GM08714 (cell line): Measurements from ENCODE around the gene BAIAP2.

Experiments used
- H3K4me3 ChIP-seq: fragments of 200-500 bp; sonication (Bioruptor generic); 2 replicates; pipeline ENCODE4 v1.5.1; 2014; ENCODE audit warnings: mild to moderate bottlenecking, low read length, inconsistent platforms
- ZNF274 ChIP-seq: IDR thresholded peaks from 2 replicates; pipeline ENCODE4 v1.6.1; 2012; ENCODE audit warnings: mild to moderate bottlenecking, low read depth, low read length

Gene BAIAP2

DNA sequence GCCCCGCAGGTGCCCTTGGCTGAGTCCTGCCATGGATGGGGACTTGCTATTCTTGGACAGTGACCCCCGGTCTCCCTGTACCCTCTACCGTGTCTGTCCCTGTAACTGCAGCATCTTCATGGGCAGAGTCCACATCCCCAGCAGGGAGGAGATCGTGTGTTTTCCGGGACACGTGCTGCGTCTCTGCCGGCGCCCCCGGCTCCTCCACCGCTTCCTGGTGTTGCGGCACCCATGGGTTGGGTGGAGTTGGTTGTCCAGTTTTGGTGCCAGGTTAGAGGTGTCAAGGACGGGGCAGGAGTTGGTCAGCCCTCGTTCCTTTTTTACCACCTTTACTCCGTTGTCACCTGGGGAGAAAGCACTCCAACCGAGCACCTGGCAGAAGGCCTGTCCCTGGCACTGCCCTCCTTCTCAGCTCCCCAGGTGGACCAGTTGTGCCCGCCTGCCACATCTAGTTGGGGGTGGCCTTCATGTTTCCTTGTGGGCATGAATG lies 20.0 kb downstream of the BAIAP2 start:
- no peak for TF ChIP-seq ZNF274
- H3K4me3 ChIP-seq, result no peak overlapping the region

DNA sequence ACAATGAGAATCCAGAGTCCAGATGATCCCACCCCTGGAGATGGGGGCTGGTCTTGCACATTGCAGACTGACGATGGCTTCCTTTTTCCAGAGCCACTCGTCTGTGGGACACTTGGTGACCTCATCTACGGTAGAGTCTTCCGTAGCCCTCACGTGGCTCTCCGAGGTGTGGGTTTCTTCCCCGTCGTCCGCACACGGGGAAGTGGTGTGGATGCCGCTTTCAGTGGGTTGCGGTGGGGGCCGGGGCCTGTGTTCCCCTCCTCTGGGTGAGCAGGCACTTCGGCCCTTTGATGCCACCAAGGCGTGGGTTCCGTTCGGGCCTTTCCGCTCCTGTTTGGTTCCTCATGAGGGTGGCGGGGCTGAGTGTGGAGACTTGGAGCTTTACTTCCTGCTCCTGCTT lies 21.4 kb downstream of the BAIAP2 start:
- H3K4me3 ChIP-seq, result no peak overlapping the region
- TF ChIP-seq ZNF274, result no peak

DNA sequence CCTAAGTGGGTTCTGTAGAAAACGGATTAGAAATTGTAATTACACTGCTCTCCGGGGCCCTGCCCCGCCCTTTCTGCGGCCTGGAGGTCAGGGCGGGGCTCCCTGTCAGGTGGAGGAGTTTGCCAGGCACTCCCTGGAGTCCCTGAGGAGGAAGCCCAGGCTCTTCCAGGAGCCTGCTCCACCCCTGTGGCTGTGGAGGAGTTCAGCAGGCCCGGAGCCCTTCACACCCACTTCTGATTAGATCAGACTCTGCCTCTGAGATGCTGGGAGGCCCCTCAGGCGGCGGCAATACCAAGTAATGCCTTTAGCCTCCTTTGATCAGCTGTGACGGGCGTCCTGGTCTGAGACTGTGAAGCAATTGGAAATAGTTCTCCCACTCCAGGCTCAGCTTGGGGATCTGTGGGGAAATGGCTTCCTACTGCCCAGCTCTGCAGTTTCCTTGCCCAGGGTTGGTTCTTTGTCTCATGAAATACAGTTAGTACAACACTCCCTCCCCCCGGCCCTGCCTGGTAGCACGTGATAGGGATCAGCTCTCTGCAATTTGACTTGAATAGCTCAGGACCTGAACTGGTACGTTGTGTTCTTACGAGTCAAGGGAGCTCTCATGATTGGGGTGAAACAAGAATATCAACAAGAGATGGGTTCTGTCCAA lies 22.3 kb downstream of the BAIAP2 start:
- H3K4me3 ChIP-seq, result no peak overlapping the region
- no peak for TF ChIP-seq ZNF274

GRCh38 chr17:81057777-81058176 lies 22.8 kb downstream of the BAIAP2 start:
- TF ChIP-seq ZNF274, result no peak
- no peak overlapping the region for H3K4me3 ChIP-seq

- no peak overlapping the region for H3K4me3 ChIP-seq
- no peak for TF ChIP-seq ZNF274
Measured at GRCh38 chr17:81058263-81058871, 23.4 kb downstream of the BAIAP2 start.

DNA sequence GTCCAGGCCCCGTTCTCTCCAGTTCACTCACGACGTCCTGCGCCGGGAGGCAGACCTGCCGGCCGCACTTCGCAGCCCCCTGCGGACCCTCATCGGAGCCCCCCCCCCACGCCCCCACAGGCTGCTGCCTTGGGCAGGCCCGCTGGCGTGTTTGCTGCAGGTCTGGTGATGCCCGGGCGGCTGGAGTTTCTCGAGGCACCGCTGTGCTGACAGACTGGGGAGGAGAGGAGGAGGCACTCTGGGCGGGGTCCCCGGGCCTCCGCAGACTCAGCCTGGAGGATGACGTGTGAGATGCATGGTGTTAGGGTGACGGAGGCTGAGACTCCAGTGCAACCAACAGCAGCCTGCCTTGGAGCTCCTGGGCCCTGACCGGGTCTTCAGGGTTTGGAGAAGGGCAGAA lies 24.1 kb downstream of the BAIAP2 start:
- H3K4me3 ChIP-seq, result no peak overlapping the region
- no peak for TF ChIP-seq ZNF274

DNA sequence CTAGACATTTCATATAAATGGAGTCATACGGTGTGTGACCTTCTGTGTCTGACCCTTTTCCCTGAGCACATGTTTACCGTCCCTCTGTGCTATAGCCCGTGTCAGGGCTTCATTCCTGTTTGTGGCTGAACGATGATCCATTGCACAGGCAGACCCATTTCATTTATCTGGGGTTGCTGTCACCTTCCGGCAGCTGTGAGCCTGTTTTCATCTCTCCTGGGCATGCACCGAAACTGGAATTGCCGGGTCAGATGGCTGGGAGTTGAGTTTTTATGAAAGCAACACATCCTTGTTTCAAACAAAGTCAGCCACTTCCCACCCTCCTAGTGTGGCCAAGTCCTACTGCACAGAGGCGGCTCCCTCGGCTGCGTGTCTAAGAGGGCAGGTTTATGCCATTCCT lies 25.5 kb downstream of the BAIAP2 start:
- no peak for TF ChIP-seq ZNF274
- no peak overlapping the region for H3K4me3 ChIP-seq

GRCh38 chr17:81061027-81061735 lies 26.2 kb downstream of the BAIAP2 start:
- TF ChIP-seq ZNF274, result no peak
- no peak overlapping the region for H3K4me3 ChIP-seq

DNA sequence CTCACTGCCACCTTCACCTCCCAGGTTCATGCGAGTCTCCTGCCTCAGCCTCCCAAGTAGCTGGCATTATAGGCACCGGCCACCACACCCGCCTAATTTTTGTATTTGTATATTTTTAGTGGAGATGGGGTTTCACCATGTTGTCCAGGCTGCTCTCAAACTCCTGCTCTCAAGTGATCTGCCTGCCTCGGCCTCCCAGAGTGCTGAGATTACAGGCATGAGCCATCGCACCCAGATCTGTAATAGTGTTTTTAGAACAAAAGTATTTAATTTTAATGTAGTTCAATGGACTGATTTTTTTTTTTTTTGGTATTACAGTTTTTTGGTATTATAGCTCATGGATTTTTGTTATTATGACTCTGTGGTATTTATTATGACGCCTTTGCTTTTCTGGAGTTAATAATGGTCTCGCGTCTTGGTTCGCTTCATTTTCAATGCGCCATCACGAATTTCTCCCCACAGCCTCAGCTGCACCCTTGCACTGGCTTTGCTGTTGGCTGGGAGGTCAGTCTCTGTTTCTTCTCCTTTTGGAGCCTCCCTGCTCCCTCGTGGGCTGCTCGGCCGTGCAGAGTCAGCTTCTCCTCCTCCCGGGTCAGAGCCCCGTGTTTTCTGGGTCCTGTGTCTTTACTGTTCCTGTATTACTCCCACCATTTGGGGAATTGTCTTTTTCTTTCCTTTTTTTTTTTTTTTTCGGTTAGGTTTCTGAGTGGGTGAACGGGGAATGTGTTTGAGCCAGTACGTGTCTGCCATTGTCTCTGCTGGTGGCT lies 27.2 kb downstream of the BAIAP2 start:
- no peak overlapping the region for H3K4me3 ChIP-seq
- no peak for TF ChIP-seq ZNF274

GRCh38 chr17:81063106-81064093 lies 28.4 kb downstream of the BAIAP2 start:
- TF ChIP-seq ZNF274, result no peak
- no peak overlapping the region for H3K4me3 ChIP-seq

DNA sequence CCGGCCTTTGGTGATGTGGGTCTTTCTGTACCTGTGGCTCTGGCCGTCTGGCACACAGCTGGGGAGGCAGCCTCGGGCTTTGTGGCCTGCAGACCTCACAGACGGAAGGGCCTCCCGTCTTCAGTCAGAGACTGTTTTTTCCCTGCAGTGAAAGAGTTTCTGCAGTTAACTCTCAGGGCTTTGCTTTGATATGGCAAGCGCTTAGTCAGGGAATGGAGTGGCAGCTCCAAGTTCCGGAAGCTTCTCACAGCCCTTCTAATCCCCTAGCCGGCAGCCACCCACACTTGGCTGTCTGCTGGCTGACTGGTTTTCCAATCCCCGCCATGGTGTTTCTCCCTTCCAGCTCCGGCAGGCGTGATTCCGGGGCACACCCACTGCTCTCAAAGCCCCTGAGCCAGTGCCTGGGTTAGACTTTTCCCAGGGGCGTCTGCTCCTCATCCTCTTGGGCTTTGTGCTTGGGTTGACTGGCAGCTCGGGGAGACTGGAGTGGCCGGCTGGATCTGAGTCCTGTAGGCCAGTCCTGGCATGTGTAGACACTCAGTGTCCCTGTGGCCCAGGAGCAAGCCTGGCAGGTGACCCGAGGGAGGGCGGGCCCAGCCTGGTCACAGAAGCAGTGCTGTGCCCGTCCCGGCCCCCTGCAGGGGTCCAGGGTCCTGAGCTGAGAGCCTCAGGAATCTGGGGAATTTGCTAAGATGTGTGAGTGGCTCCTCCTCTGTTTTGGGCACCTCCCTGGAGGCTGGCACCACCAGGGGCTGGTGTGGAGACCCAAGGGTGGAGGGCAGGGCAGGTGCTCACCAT lies 29.9 kb downstream of the BAIAP2 start:
- no peak overlapping the region for H3K4me3 ChIP-seq
- TF ChIP-seq ZNF274, result no peak

GRCh38 chr17:81065500-81065899 lies 30.5 kb downstream of the BAIAP2 start:
- TF ChIP-seq ZNF274, result no peak
- H3K4me3 ChIP-seq, result no peak overlapping the region
